Gastrocnemius medialis (tissue), 4 donors: ENCODE results near the gene IFI16.

Experiments
- CTCF ChIP-seq, 5 experiments: fragments of 450-650 bp in 3 of 5; fragments of 200-600 bp in 2 of 5; sonication (generic) in 2 of 5; IDR thresholded peaks in 4 of 5; conservative IDR thresholded peaks in 1 of 5; 1 replicate in 4 of 5; 2 replicates in 1 of 5; pipeline ENCODE4 v1.5.1; 2016 to 2019; ENCODE audit warnings: antibody characterized with exemption in 5 of 5, mild to moderate bottlenecking in 3 of 5, moderate library complexity in 3 of 5
- POLR2A ChIP-seq, 2 donors: fragments of 450-650 bp; IDR thresholded peaks; one replicate each; pipeline ENCODE4 v1.6.1; 2017; ENCODE audit warnings: antibody characterized with exemption in 2 of 2, mild to moderate bottlenecking in 2 of 2, moderate library complexity in 2 of 2

GRCh38 chr1:159000070-159000409 lies 9.7 kb upstream of the IFI16 start:
- TF ChIP-seq CTCF (IDR thresholded peaks at IDR 0.05 in 4 of 5, conservative IDR thresholded peaks at IDR 0.05 in 1 of 5) (no peak), POLR2A (IDR thresholded peaks at IDR 0.05) (no peak)
